Measurements from ENCODE around the gene ARMC9.

ARMC9 gene

DNA sequence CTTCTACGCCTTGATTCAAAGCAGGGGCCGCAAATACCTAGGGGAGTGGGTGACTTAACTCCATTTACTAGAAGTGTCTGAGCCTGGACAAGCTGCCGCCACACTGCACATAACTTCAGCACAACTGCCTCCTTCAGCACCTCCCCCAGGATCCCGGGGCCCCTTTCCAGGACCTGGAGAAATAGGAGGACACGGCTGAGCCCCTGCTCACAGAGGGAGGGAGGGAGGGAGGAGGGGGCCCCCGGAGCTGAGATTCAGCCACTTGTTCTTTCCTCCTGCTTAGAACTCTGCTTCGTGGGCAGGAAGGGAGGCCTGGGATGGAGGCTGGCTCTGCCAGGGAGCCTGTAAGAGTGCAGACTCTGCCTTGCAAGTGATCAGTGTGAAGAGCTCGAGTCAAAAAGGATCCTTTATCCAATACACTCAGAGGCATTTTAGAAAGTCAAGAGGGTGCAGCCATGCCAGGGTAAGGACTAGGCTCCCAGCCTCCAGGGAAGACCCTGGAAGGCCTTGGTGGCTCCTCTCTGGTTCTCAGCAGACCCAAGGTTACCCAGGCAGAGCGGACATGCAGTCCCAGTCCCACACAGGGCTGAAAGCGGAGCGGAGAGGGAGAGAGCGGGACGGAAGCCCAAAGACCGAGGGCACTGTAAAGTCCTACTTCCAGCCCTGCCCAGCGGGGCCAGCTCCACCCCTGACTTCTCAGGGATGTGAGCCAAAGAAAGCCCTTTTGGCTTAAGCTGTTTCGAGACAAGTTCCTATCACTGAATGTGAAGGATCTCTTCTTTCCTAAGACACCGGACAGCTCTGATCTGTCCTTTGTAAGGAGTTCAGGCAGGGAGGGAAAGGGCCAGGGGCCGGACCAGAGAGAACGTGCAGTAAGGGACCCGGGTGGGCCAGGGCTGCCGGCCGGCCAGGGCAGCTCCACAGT lies 8.6 kb upstream of the ARMC9 start:
- Histone ChIP-seq H3K4ac (ENCODE audit: low read length) (no peak overlapping the region), H3K4me1 (ENCODE audit: control insufficient read depth in 2 of 2, insufficient read depth in 1 of 2, low read depth in 1 of 2, low read length in 2 of 2) (peaks cover 6 to 11% of the 10 kb centered on the region in 2 donors), H3K23ac (ENCODE audit: low read depth, low read length, poor library complexity) (peak overlapping the region; percentile 76), H3K9ac (ENCODE audit: low read depth, low read length, poor library complexity) (peak overlapping the region; percentile 27), H3K27me3 (ENCODE audit: control insufficient read depth in 3 of 3, insufficient read depth in 3 of 3, low read depth in 1 of 3, low read length in 3 of 3) (peaks cover 0 to 5% (median 2%) of the 10 kb centered on the region in 3 experiments), H2BK120ac (ENCODE audit: low read depth, low read length) (no peak overlapping the region), H3K18ac (ENCODE audit: low read length) (peak overlapping the region; percentile 97), H2BK15ac (ENCODE audit: low read length) (peak overlapping the region; percentile 84), H3K79me1 (ENCODE audit: low read depth, low read length) (no peaks in the 10 kb centered on the region), H2BK12ac (ENCODE audit: low read length) (peak overlapping the region; percentile 92), H3K27ac (replicated peaks; ENCODE audit: low read length) (peak overlapping the region; percentile 13), H2AFZ (ENCODE audit: low read length) (peak overlapping the region; percentile 92), H3K36me3 (replicated peaks in 1 of 2; ENCODE audit: control insufficient read depth in 2 of 2, insufficient read depth in 2 of 2, low read length in 2 of 2) (no peaks in the 10 kb centered on the region), H3K14ac (ENCODE audit: low read length) (no peak overlapping the region), H3K4me2 (ENCODE audit: insufficient read depth, low read length, poor library complexity, severe bottlenecking) (no peak overlapping the region), H3K9me3 (replicated peaks in 1 of 2; ENCODE audit: control insufficient read depth in 2 of 2, insufficient read depth in 1 of 2, low read depth in 1 of 2, low read length in 2 of 2) (no peaks in the 10 kb centered on the region), H3K4me3 (ENCODE audit: low read length in 2 of 2) (no peak overlapping the region), H4K91ac (ENCODE audit: low read depth, low read length, poor library complexity) (peak overlapping the region; percentile 2), H4K8ac (ENCODE audit: low read depth, low read length) (peak overlapping the region; percentile 99), H2BK5ac (ENCODE audit: low read length) (peak overlapping the region; percentile 26), H2AK5ac (ENCODE audit: low read depth, low read length) (no peak overlapping the region)
- no CpG with 5 or more reads among the region's 22 CpGs for WGBS, 2 donors (ENCODE audit: extremely low coverage in 2 of 2, insufficient read length in 2 of 2, insufficient replicate concordance in 1 of 2)
- no peak for DNase-seq (ENCODE audit: low spot score)

DNA sequence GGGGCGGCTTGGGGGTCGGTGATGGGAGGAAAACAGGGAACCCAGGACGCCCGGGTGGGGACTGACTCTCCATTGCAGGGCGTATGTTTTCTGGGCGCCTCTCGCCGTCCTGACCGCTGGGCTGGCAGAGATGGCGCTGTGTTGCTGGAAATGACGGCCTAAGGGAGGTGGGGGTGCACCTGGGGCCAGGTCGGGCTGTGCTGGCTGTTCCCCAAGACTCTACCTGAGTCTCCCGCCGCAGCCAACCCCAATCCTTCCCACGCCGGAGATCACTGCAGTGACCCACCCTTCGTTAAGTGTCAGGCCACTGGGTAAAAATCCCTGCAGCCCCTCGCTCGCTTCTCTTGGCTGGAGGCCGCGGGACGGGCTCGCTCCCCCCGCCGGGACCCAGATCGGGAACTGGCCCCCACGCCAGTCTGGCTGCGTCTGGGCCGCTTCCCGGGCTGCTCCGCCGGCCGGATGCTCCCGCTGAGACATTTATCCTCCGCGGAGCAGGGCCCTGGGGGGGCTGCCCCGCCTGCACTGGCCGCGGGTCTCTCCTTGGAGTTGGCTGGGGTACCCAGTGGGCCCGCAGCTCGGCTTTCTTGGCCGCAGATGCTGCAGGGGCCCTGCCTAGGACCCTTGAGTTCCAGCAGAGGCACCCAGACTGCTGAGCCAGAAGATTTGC lies 7.8 kb upstream of the ARMC9 start:
- no peak for DNase-seq (ENCODE audit: low spot score)
- no peak overlapping the region for H3K4me3 ChIP-seq (ENCODE audit: low read length in 2 of 2)

GRCh38 chr2:231191896-231192872 lies 6.2 kb upstream of the ARMC9 start:
- peaks cover 6 to 11% of the 10 kb centered on the region in 2 donors for H3K4me1 ChIP-seq (ENCODE audit: control insufficient read depth in 2 of 2, insufficient read depth in 1 of 2, low read depth in 1 of 2, low read length in 2 of 2)
- H3K79me1 ChIP-seq (ENCODE audit: low read depth, low read length) = no peaks in the 10 kb centered on the region
- peaks cover 0 to 5% (median 2%) of the 10 kb centered on the region in 3 experiments for H3K27me3 ChIP-seq (ENCODE audit: control insufficient read depth in 3 of 3, insufficient read depth in 3 of 3, low read depth in 1 of 3, low read length in 3 of 3)
- H3K23ac ChIP-seq (ENCODE audit: low read depth, low read length, poor library complexity) = no peak overlapping the region
- H4K91ac ChIP-seq (ENCODE audit: low read depth, low read length, poor library complexity) = no peak overlapping the region
- no peak overlapping the region for H3K4me2 ChIP-seq (ENCODE audit: insufficient read depth, low read length, poor library complexity, severe bottlenecking)
- no peak for DNase-seq (ENCODE audit: low spot score)
- H3K27ac ChIP-seq (replicated peaks; ENCODE audit: low read length) = no peak overlapping the region
- H3K9ac ChIP-seq (ENCODE audit: low read depth, low read length, poor library complexity) = peak overlapping the region; percentile 38
- no peaks in the 10 kb centered on the region for H3K36me3 ChIP-seq (replicated peaks in 1 of 2; ENCODE audit: control insufficient read depth in 2 of 2, insufficient read depth in 2 of 2, low read length in 2 of 2)
- no peak overlapping the region for H2AK5ac ChIP-seq (ENCODE audit: low read depth, low read length)
- no CpG with 5 or more reads among the region's 19 CpGs for WGBS, 2 donors (ENCODE audit: extremely low coverage in 2 of 2, insufficient read length in 2 of 2, insufficient replicate concordance in 1 of 2)
- H3K18ac ChIP-seq (ENCODE audit: low read length) = no peak overlapping the region
- H2BK120ac ChIP-seq (ENCODE audit: low read depth, low read length) = no peak overlapping the region
- H2BK5ac ChIP-seq (ENCODE audit: low read length) = no peak overlapping the region
- H3K4me3 ChIP-seq (ENCODE audit: low read length in 2 of 2) = no peak overlapping the region
- H3K14ac ChIP-seq (ENCODE audit: low read length) = no peak overlapping the region
- no peak overlapping the region for H2BK15ac ChIP-seq (ENCODE audit: low read length)
- no peak overlapping the region for H3K4ac ChIP-seq (ENCODE audit: low read length)
- no peaks in the 10 kb centered on the region for H3K9me3 ChIP-seq (replicated peaks in 1 of 2; ENCODE audit: control insufficient read depth in 2 of 2, insufficient read depth in 1 of 2, low read depth in 1 of 2, low read length in 2 of 2)
- H4K8ac ChIP-seq (ENCODE audit: low read depth, low read length) = no peak overlapping the region
- H2AFZ ChIP-seq (ENCODE audit: low read length) = peak overlapping the region; percentile 84
- no peak overlapping the region for H2BK12ac ChIP-seq (ENCODE audit: low read length)

More for the DNA sequence above, 7.8 kb upstream of the ARMC9 start:
- no peak overlapping the region for H2AK5ac ChIP-seq (ENCODE audit: low read depth, low read length)
- no peaks in the 10 kb centered on the region for H3K36me3 ChIP-seq (replicated peaks in 1 of 2; ENCODE audit: control insufficient read depth in 2 of 2, insufficient read depth in 2 of 2, low read length in 2 of 2)
- H4K91ac ChIP-seq (ENCODE audit: low read depth, low read length, poor library complexity) = peak overlapping the region; percentile 32
- H2BK12ac ChIP-seq (ENCODE audit: low read length) = no peak overlapping the region
- H3K14ac ChIP-seq (ENCODE audit: low read length) = no peak overlapping the region
- peak overlapping the region; percentile 97 for H3K18ac ChIP-seq (ENCODE audit: low read length)
- no peak overlapping the region for H2BK120ac ChIP-seq (ENCODE audit: low read depth, low read length)
- H2AFZ ChIP-seq (ENCODE audit: low read length) = peak overlapping the region; percentile 92
- no peak overlapping the region for H4K8ac ChIP-seq (ENCODE audit: low read depth, low read length)
- H3K4ac ChIP-seq (ENCODE audit: low read length) = peak overlapping the region; percentile 4
- H2BK5ac ChIP-seq (ENCODE audit: low read length) = peak overlapping the region; percentile 26
- H2BK15ac ChIP-seq (ENCODE audit: low read length) = peak overlapping the region; percentile 84
- H3K4me1 ChIP-seq (ENCODE audit: control insufficient read depth in 2 of 2, insufficient read depth in 1 of 2, low read depth in 1 of 2, low read length in 2 of 2) = peaks cover 6 to 11% of the 10 kb centered on the region in 2 donors
- no peaks in the 10 kb centered on the region for H3K9me3 ChIP-seq (replicated peaks in 1 of 2; ENCODE audit: control insufficient read depth in 2 of 2, insufficient read depth in 1 of 2, low read depth in 1 of 2, low read length in 2 of 2)
- peak overlapping the region; percentile 62 for H3K23ac ChIP-seq (ENCODE audit: low read depth, low read length, poor library complexity)
- no peak overlapping the region for H3K9ac ChIP-seq (ENCODE audit: low read depth, low read length, poor library complexity)
- no peaks in the 10 kb centered on the region for H3K79me1 ChIP-seq (ENCODE audit: low read depth, low read length)
- H3K27me3 ChIP-seq (ENCODE audit: control insufficient read depth in 3 of 3, insufficient read depth in 3 of 3, low read depth in 1 of 3, low read length in 3 of 3) = peaks cover 0 to 5% (median 2%) of the 10 kb centered on the region in 3 experiments
- H3K4me2 ChIP-seq (ENCODE audit: insufficient read depth, low read length, poor library complexity, severe bottlenecking) = peak overlapping the region; percentile 42
- WGBS, 2 donors (ENCODE audit: extremely low coverage in 2 of 2, insufficient read length in 2 of 2, insufficient replicate concordance in 1 of 2) = no CpG with 5 or more reads among the region's 42 CpGs
- no peak overlapping the region for H3K27ac ChIP-seq (replicated peaks; ENCODE audit: low read length)
